ENCODE data around the gene TOX3. TPM values are rescaled to one million over a fixed set of nuclear protein-coding genes. Genes with fewer than 3 reads are reported as not detected.

The TOX3 gene
- total and polyA plus RNA-seq, 2 of the 13 experiments (the other 11 are each of a cell fraction or from before 2014, with no cell fraction given) = 14.5 to 98.6 TPM

DNA sequence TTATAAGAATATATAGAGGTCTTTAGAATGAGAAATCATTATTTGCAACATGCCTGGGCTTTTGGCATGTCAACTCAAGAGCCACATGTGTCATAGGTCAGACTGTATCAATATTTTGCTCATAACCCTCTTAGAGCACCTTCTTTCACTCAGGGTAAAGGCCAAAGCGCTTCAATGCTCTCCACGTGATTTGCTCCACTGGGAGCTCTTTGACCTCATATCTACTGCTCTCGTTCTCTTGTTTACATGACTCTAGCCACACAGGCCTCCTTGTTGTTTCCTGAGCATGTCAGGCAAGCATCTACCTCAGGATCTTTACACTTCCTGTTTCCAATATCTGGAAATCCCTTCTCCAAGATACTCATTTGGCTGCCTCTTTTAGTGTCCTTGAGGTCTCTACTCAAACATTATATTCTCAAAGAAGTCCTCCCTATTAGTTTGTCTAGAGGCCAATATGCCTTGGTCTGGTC lies 148.4 kb downstream of the TOX3 start (continued):
- TF ChIP-seq ZNF550 (CRISPR knock-in tag; IDR thresholded peaks at IDR 0.05; ENCODE audit: borderline replicate concordance) = no peak
- no peak for TF ChIP-seq ZNF496 (CRISPR knock-in tag; IDR thresholded peaks at IDR 0.05; ENCODE audit: insufficient replicate concordance)
- TF ChIP-seq KMT2A (CRISPR knock-in tag; IDR thresholded peaks at IDR 0.05) = no peak
- TF ChIP-seq SALL1 (CRISPR knock-in tag; IDR thresholded peaks at IDR 0.05) = peak; percentile 99
- TF ChIP-seq GTF3A (CRISPR knock-in tag; conservative IDR thresholded peaks at IDR 0.05) = no peak
- peak; percentile 79; the same call in 1 of the 2 replicates for TF ChIP-seq ZNF747 (CRISPR knock-in tag; IDR thresholded peaks at IDR 0.05; ENCODE audit: borderline replicate concordance)
- TF ChIP-seq SUZ12 (IDR thresholded peaks at IDR 0.05; ENCODE audit: low read depth, low read length) = no peak
- TF ChIP-seq, protein P1, sequence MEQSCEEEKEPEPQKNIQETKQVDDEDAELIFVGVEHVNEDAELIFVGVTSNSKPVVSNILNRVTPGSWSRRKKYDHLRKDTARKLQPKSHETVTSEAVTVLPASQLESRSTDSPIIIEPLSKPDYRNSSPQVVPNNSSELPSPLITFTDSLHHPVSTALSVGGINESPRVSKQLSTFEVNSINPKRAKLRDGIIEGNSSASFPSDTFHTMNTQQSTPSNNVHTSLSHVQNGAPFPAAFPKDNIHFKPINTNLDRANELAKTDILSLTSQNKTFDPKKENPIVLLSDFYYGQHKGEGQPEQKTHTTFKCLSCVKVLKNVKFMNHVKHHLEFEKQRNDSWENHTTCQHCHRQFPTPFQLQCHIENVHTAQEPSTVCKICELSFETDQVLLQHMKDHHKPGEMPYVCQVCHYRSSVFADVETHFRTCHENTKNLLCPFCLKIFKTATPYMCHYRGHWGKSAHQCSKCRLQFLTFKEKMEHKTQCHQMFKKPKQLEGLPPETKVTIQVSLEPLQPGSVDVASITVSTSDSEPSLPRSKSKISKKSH (CRISPR knock-in tag; IDR thresholded peaks at IDR 0.05; ENCODE audit: borderline replicate concordance) = no peak
- no peak for TF ChIP-seq ZNF225 (CRISPR knock-in tag; IDR thresholded peaks at IDR 0.05)
- no peak for TF ChIP-seq HOXA9 (CRISPR knock-in tag; IDR thresholded peaks at IDR 0.05; ENCODE audit: borderline replicate concordance)
- no peak for TF ChIP-seq NFATC3 (CRISPR knock-in tag; IDR thresholded peaks at IDR 0.05)
- peak; percentile 73; the same call in 1 of the 2 replicates for TF ChIP-seq ZNF746 (CRISPR knock-in tag; IDR thresholded peaks at IDR 0.05)
- TF ChIP-seq GTF2F1 (IDR thresholded peaks at IDR 0.05; ENCODE audit: low read length) = no peak
- no peak for TF ChIP-seq ZNF546 (CRISPR knock-in tag; conservative IDR thresholded peaks at IDR 0.05)
- TF ChIP-seq EHMT2 (IDR thresholded peaks at IDR 0.05; ENCODE audit: borderline replicate concordance, low read depth, low read length) = peak; percentile 95; the same call in 1 of the 2 replicates
- no peak for TF ChIP-seq NR3C1 (CRISPR knock-in tag; IDR thresholded peaks at IDR 0.05)
- TF ChIP-seq MYC (CRISPR knock-in tag; IDR thresholded peaks at IDR 0.05; ENCODE audit: borderline replicate concordance) = peak; percentile 75
- TF ChIP-seq ZSCAN9 (CRISPR knock-in tag; IDR thresholded peaks at IDR 0.05; ENCODE audit: borderline replicate concordance) = peak; percentile 96; the same call in 1 of the 2 replicates
- peak; percentile 71; the same call in 1 of the 2 replicates for TF ChIP-seq MYNN (CRISPR knock-in tag; IDR thresholded peaks at IDR 0.05; ENCODE audit: low read depth)
- TF ChIP-seq, protein P2, sequence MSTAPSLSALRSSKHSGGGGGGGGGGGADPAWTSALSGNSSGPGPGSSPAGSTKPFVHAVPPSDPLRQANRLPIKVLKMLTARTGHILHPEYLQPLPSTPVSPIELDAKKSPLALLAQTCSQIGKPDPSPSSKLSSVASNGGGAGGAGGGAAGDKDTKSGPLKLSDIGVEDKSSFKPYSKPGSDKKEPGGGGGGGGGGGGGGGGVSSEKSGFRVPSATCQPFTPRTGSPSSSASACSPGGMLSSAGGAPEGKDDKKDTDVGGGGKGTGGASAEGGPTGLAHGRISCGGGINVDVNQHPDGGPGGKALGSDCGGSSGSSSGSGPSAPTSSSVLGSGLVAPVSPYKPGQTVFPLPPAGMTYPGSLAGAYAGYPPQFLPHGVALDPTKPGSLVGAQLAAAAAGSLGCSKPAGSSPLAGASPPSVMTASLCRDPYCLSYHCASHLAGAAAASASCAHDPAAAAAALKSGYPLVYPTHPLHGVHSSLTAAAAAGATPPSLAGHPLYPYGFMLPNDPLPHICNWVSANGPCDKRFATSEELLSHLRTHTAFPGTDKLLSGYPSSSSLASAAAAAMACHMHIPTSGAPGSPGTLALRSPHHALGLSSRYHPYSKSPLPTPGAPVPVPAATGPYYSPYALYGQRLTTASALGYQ (CRISPR knock-in tag; IDR thresholded peaks at IDR 0.05) = peak; percentile 97
- no peak for TF ChIP-seq ZNF660 (CRISPR knock-in tag; IDR thresholded peaks at IDR 0.05; ENCODE audit: borderline replicate concordance, low read depth)
- TF ChIP-seq, protein P3, sequence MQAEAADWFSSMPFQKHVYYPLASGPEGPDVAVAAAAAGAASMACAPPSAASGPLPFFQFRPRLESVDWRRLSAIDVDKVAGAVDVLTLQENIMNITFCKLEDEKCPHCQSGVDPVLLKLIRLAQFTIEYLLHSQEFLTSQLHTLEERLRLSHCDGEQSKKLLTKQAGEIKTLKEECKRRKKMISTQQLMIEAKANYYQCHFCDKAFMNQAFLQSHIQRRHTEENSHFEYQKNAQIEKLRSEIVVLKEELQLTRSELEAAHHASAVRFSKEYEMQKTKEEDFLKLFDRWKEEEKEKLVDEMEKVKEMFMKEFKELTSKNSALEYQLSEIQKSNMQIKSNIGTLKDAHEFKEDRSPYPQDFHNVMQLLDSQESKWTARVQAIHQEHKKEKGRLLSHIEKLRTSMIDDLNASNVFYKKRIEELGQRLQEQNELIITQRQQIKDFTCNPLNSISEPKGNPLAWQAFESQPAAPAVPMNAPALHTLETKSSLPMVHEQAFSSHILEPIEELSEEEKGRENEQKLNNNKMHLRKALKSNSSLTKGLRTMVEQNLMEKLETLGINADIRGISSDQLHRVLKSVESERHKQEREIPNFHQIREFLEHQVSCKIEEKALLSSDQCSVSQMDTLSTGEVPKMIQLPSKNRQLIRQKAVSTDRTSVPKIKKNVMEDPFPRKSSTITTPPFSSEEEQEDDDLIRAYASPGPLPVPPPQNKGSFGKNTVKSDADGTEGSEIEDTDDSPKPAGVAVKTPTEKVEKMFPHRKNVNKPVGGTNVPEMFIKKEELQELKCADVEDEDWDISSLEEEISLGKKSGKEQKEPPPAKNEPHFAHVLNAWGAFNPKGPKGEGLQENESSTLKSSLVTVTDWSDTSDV (CRISPR knock-in tag; IDR thresholded peaks at IDR 0.05) = no peak
- peak; percentile 98 for TF ChIP-seq ZMYM3 (CRISPR knock-in tag; IDR thresholded peaks at IDR 0.05)
- no peak for TF ChIP-seq ARNT (IDR thresholded peaks at IDR 0.05)
- no peak for TF ChIP-seq ZNF20 (CRISPR knock-in tag; IDR thresholded peaks at IDR 0.05)
